GM12865 (cell line): ENCODE measurements around the gene MBP.
A peak's percentile ranks its signal among the peaks of the same experiment; 100 is the strongest.

Source experiments
- DNase-seq: peaks from one replicate; pipeline ENCODE4 v3.0.0; 2010; ENCODE audit warnings: low read depth
- H3K4me3 ChIP-seq: 2 replicates; pipeline ENCODE4 v1.5.1; 2011; ENCODE audit warnings: mild to moderate bottlenecking, low read depth, low read length, control low read depth
- TF ChIP-seq, protein P1 (sequence below): IDR thresholded peaks from 2 replicates; pipeline ENCODE4 v1.5.1; 2011; ENCODE audit warnings: low read length, control low read depth, low read depth, inconsistent platforms; ENCODE audit not compliant: insufficient read depth; ENCODE audit errors: missing control alignments

MBP gene

DNA sequence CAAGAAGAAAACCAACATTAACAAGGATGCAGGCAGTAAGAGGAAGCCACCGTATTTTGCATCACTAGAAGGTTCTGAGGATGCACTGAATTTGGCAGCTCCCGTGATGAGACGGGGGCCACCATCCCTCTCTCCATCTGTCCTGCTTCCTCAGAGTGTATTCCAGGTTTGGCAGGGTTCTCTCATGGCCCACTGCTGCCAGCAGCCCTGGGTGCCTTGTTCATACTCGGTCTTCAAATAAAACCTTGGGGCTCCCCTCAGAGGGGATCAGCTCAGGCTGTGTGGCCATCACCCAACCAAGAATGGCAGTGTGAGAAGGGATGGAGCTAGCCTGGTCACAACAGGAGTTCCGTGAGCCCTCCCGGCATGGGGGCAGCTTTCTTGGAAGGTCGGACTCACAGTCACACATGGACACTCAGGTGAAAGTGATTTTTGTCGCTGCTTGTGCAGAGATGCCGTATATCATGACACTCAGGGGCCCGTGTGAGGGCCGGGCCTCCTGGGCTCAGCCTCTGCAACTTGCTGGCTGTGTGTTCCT is 12.8 kb upstream of the MBP start:
- TF ChIP-seq, protein P1, sequence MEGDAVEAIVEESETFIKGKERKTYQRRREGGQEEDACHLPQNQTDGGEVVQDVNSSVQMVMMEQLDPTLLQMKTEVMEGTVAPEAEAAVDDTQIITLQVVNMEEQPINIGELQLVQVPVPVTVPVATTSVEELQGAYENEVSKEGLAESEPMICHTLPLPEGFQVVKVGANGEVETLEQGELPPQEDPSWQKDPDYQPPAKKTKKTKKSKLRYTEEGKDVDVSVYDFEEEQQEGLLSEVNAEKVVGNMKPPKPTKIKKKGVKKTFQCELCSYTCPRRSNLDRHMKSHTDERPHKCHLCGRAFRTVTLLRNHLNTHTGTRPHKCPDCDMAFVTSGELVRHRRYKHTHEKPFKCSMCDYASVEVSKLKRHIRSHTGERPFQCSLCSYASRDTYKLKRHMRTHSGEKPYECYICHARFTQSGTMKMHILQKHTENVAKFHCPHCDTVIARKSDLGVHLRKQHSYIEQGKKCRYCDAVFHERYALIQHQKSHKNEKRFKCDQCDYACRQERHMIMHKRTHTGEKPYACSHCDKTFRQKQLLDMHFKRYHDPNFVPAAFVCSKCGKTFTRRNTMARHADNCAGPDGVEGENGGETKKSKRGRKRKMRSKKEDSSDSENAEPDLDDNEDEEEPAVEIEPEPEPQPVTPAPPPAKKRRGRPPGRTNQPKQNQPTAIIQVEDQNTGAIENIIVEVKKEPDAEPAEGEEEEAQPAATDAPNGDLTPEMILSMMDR, result no peak
- no peak overlapping the region for H3K4me3 ChIP-seq
- no peak for DNase-seq

DNA sequence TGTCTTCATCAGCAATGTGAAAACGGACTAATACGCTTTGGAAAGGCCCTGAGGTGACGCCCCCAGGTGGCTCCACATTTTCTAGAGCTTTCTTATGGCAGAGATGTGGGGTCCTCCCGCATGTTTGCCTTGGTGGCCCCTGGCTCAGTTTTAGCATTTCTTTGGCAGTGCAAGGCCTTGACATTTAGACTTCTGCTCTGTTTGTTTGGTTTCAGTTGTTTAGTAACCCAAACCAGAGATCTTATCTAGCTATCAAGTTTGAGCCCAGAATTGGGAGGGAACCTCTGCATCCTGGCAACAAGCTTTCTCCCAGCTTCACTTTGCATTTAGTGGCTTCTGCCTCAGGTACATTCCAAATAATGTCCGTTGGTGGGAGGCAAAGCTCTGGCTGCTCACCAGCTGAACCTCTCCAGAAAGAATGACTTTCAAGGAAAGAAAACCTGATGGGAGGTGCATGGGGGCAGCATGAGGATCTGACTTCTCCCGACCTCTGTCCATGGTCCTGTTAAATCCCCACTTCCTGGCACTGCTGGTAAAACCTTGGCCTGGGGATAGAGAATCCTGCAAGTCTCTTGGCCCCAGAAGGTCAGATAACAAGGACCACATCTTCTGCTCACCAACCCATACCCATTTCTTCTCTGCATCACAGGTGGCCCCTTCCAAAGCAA is 12.0 kb upstream of the MBP start:
- TF ChIP-seq, protein P1, result no peak
- no peak for DNase-seq
- H3K4me3 ChIP-seq, result no peak overlapping the region

DNA sequence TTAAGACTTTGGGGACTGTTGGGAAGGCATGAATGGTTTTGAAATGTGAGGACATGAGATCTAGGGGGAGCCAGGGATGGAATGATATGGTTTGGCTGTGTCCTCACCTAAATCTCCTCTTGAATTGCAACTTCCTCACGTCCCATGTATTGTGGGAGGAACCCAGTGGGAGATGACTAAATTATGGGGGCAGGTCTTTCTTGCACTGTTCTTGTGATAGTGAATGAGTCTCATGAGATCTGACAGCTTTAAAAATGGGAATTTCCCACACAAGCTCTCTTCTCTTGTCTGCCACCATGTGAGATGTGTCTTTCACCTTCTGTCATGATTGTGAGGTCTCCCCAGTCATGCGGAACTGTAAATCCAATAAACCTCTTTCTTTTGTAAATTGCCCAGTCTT is 11.5 kb upstream of the MBP start:
- no peak overlapping the region for H3K4me3 ChIP-seq
- TF ChIP-seq, protein P1, result no peak
- no peak for DNase-seq

DNA sequence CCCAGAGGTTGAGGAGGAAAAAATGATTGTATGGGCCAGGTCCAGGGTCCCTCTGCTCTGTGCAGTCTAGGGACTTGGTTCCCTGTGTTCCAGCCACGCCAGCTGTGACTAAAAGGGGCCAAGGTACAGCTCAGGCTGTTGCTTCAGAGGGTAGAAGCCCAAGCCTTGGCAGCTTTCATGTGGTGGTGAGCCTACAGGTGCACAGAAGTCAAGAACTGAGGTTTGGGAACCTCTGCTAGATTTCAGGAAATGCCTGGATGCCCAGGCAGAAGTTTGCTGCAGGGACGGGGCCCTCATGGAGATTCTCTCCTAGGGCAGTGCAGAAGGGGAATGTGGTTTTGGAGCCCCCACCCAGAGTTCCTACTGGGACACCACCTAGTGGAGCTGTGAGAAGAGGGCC is 10.6 kb upstream of the MBP start:
- H3K4me3 ChIP-seq, result no peak overlapping the region
- TF ChIP-seq, protein P1, result no peak
- DNase-seq, result no peak

DNA sequence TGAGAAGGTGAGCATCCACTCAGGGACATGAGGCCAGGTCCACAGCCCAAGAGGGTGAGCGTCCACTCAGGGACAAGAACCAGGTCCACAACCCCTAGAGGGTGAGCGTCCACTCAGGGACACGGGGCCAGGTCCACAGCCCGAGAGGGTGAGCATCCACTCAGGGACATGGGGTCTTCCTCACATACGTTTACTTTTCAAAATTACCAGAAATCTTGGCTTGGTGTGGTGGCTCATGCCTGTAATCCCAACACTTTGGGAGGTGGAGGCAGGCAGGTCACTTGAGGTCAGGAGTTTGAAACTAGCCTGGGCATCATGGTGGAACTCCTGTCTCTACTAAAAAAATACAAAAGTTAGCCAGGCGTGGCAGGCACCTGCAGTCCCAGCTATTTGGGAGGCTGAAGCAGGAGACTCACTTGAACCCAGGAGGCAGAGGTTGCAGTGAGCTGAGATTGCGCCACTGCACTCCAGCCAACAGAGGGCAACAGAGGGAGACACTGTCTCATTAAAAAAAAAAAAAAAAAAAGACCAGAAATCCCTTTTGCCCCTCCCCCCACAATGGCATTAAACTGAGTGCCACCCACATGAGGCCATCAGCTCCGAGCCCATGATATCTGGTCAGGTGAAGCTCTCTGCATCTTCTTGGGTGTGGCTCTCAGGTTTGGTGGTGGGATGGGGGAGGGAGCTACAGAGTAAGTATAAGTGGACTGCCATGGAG is 9.0 kb upstream of the MBP start:
- H3K4me3 ChIP-seq, result no peak overlapping the region
- TF ChIP-seq, protein P1, result peak; percentile 8
- DNase-seq, result no peak

DNA sequence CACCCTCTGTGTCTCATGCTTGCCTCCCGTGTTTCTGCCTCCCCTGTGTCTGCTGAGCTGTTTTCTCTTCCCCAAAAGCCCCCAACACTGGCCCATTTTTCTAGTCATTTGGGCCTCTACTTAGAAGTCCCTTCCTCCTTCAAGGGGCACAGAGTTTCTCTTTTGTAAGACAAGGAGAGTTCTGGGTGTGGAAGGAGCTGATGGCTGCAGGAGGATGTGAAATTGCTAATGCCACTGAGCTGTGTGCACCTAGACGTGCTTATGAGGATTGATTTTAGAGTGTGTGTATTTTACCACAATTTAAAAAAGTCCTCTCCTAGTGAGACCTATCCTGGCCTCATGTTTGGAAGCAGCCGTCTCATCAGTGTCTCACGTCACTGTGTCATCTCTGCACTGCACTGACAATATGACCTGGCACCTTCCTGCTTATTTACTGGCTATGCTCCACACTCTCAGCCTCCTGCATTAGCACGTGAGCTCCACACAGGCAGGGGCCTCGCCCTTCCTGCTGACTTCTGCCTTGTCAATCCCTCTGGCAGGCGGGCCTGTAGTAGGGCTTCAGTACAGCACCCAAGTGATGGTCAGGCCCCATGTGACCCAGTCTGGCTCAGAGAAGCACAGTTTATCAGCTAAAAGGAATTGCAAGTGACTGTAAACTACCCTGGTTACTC is 8.0 kb upstream of the MBP start:
- no peak overlapping the region for H3K4me3 ChIP-seq
- TF ChIP-seq, protein P1, result no peak
- no peak for DNase-seq
